ENCODE results near the gene ANXA8L1.
"Not testable (repeated sequence)": the region's sequence is repeated elsewhere in the genome, so short reads cannot be mapped to it uniquely, and the experiment has no call there.

ANXA8L1 gene, protein sequence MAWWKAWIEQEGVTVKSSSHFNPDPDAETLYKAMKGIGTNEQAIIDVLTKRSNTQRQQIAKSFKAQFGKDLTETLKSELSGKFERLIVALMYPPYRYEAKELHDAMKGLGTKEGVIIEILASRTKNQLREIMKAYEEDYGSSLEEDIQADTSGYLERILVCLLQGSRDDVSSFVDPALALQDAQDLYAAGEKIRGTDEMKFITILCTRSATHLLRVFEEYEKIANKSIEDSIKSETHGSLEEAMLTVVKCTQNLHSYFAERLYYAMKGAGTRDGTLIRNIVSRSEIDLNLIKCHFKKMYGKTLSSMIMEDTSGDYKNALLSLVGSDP

DNA sequence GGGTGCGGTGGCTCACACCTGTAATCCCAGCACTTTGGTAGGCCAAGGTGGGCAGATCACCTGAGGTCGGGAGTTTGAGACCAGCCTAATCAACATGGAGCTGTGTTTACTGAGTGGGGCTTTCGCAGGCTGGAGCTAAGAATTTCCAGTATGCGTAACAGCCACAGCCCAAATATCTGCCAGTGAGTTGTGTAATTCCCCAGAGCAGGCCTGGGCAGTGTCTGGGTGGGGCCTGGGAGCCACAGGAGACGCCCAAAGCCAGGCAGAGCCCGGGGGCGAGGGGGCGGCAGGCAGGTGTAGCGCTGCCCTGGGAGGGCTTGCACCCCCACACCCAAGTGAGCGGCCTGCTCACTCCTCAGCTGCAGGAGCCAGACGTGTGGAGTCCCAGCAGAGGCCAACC is at the start of gene ANXA8L1:
ANXA8L1 (plus strand) TSS at position 371 of the 400 bp plus-strand sequence. CDS start 76 bp downstream, outside the sequence.
- intact Hi-C loops (cut with DNase I): not testable (repeated sequence)
- peak in 1 of 10 donors; percentile 4 for DNase-seq

DNA sequence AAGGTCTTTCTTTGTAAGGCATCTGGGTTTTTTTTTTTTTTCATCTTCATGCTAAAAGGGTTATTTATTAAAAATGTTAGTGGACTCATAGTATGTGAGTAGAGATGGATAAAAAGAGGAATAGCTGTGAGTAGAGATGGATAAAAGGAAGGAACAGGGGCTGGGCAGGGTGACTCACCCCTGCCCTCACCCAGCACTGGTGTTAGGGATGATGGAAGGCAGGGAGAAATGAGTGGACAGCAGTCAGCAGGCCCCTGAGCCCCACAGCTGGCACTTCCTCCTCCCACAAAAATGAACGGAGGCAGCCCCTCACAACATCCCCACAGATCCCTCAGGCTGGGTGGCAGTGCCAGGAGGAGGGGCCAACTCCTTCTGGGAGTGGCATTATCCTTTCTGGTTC is 49.5 kb upstream of the ANXA8L1 start:
- intact Hi-C loops (cut with DNase I): loop anchor here (5.0 kb wide), 1 partner anchor 89 kb away; no protein-coding TSS in a partner anchor
- DNase-seq: peak in 1 of 10 donors; percentile 62

DNA sequence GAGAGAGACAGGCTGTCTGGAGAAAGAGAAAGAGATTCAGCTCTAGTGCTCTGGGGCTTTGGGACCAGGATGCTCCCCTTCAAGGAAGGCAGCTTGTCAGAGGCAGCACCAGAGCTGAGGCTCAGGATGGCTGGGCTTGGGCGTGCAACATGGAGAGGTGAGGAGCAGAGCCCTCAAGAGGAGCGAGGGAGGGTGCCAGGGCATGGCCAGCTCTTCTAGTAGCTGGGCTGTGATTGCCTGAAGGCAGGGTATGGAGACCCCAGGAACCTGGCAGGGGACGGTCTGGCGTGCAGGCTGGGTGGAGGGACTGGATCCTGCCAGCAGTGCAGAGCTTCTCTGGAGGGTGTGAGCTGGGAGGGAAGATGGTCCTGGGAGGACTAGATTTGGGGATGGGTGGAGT is 48.6 kb upstream of the ANXA8L1 start:
- intact Hi-C loops (cut with DNase I): loop anchor here (5.0 kb wide), 1 partner anchor 90 kb away; no protein-coding TSS in a partner anchor
- peak in 2 of 10 donors; percentile 77 to 79 for DNase-seq

DNA sequence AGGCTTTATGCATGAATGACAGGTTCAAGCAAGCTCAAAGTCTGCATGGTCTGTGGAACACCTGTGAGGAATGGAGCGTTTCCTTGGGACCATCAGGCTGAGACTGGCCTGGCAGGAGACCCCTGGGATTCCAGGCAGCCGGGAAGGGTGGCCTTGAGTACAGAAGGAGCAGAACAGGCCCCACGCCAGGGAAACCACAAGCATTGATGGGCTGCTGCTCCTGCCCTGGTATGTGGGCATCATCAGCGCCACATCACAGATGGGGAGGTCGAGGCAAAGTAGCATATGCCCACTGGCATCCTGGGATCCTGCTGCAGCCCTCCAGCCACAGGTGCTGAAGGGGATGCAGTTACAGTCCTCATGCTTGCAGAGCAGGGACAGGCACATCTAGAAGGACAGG is 47.9 kb upstream of the ANXA8L1 start:
- peak in 2 of 10 donors; percentile 64 to 78 for DNase-seq
- intact Hi-C loops (cut with DNase I): loop anchor here (5.0 kb wide), 1 partner anchor 90 kb away; no protein-coding TSS in a partner anchor

DNA sequence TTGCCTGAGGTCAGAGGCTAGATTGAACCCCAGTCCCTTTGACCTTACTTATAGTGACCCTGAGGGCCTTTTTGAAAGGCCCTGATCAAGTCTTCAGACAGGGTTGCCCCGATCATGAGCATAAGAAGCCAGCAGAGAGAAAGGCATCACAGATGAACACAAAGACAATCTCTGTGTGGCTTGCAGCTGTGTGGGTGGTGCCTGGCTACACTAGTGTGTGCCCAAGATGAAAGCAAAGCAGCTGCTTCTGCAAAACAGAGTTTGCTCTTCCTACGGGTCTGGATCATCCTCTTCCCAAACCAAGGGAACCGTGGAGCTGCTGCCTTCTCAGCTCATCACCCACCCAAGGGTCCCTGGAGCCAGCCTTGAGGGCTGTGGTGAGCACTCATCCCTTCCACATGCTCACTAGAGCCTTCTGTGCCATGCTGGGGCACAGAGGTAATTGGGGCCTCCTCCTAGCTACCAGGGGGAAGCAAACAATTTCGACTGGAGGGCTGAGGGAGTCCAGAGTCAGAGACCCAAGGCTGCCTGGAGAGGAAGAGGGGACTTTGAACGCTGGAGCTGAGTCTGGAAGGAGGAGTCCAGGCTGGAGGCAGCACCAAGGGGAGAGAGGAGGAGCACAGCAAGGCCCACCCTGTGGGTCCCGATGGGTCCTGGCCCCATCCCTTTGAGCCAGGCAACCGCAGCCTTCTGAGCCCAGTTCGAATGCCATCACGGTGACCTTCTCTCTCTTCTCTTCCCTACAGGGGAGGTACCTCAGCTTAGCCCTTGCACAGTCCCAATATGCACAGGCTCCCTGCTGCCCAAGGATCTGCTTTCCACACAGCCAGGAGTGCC is 46.5 kb upstream of the ANXA8L1 start:
- DNase-seq: peak; percentile 54 to 96 (median 72)
- intact Hi-C loops (cut with DNase I): loop anchor here (5.0 kb wide), 1 partner anchor 92 kb away; no protein-coding TSS in a partner anchor

DNA sequence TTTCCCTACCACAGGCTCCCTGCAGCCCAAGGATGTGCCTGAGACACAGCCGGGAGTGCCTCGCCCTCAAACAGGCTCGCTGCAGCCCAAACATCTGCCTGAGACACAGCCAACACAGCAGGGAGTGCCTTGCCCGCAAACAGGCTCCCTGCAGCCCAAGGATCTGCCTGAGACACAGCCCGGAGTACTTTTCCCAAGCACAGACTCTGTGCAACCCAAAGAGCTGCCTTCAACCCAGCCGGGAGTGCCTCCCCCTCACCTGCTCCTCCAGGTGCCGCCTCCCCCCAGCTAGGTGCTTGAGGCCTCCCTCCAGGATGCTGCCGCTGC is 45.9 kb upstream of the ANXA8L1 start:
- peak in 2 of 10 donors; percentile 74 to 81 for DNase-seq
- intact Hi-C loops (cut with DNase I): loop anchor here (5.0 kb wide), 1 partner anchor 92 kb away; no protein-coding TSS in a partner anchor

DNA sequence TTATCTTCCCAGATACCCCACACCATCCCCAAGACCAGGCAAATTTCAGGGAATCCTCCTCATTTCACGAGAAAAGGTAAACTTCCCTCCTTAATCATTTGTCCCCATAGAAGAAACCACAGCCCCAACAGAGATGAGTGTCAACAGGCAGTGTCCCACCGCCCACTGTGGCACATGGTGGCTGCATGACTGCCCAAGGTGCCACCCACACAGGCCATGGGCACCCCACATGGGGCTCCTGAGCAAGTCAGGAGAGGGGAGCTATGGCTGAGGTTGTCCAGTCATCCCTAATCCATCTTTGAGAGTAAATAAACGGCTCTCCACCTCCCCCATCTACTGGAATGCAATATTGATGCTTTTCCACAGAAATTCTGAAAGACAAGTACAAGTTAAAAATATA is 44.7 kb upstream of the ANXA8L1 start:
- peak in 1 of 10 donors; percentile 65 for DNase-seq
- intact Hi-C loops (cut with DNase I): no loop called here

DNA sequence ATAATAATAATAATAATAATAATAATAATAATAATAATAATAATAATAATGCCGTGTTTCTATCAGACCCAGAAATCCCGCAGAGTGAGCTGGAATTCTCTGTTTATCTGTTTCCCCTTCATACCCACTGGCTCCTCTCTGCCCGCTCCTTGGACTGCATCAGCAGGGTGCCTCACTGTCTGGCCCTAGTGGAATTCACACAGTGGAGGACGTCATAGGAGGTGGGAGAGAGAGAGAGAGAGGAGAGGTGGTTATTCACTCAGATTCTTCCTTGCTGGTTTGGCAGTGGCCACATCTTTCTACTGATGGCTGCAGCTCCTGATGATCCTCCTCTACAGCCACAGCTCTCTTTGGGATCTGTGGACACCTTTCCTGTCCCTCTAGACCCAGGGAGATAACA is 10.1 kb upstream of the ANXA8L1 start:
- intact Hi-C loops (cut with DNase I); DNase-seq: not testable (repeated sequence)

DNA sequence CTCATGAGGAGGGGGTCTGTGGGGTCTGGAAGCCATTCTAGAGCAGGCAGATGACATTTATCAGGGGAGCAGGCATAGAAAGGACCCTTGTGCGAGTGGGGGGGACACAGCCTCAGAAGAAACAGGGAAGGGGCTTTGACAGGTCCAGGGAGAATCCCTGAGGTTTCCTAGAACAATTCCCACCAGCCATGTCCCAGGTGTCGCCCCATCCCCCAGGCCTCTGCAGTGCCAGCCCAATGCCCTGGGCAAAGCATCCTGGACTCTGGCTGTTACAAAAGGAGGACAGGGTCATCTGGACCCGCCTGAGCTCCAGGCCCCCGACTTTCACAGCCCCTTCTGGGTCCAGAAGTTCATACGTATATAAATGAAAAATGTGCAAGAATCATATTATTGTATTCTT is 8.4 kb upstream of the ANXA8L1 start:
- intact Hi-C loops (cut with DNase I): not testable (repeated sequence)
- DNase-seq: peak in 1 of 10 donors; percentile 47

DNA sequence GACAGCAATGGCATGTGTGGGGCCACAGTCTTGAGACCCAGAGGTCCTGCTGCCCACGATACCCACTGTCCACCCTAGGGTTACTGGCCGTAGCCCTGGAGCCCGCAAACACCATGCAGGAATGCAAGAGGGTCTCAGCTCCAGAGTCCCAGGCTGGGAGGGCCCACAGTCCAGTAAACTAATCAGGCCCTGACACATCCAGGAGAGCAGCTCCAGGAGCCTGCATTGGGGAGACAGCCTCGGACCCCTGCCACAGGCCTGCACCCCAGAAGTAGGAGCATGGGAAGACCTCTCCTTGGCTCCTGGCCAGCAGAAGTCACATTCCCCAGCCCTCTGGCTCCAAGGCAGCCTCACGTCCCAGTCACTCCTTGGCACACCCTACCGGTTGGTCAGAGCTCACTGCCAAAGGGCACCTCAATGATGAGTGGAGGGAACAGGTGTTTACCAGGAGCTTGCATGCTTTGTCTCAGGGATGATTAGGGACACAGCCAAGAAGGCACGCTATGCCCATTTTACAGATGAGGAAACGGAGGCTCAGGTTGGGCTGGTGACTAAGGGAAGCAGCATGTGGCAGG is 7.8 kb upstream of the ANXA8L1 start:
- intact Hi-C loops (cut with DNase I): not testable (repeated sequence)
- peak in 2 of 10 donors; percentile 44 to 67 for DNase-seq

DNA sequence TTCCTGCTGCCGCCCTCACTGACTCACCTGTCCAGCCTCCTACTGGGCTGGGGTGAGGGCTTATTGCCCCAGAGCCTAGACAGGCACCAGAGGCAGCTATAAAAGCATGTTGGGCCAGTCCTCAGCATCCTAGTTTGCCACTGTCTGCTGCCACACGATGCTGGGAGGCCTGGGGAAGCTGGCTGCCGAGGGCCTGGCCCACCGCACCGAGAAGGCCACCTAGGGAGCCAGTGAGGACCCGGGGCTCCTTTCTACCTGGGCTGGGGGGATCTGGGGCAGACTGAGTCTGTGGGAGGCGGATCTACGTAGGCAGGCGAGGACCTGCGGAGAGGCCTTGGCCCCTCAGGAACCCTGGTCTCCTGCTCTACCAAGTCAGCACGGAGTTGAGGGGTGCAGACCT is 6.6 kb upstream of the ANXA8L1 start:
- DNase-seq: peak in 2 of 10 donors; percentile 42 to 43
- intact Hi-C loops (cut with DNase I): not testable (repeated sequence)

DNA sequence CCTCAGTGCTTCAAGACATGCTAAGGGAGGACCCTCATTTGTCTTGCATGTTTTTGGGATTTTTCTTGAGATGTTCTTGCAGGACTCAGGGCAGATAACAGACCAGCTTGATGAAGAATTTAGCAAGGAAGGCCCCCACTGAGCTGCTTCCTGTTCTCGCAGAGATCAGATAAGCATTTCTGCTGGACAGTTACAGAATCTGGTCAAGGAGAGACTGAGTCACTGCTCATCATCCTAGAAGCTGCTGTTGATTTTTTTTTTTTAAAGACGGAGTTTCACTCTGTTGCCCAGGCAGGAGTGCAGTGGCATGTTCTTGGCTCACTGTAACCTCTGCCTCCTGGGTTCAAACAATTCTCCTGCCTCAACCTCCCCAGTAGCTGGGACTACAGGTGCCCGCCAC is 1.2 kb upstream of the ANXA8L1 start:
- intact Hi-C loops (cut with DNase I); DNase-seq: not testable (repeated sequence)

DNA sequence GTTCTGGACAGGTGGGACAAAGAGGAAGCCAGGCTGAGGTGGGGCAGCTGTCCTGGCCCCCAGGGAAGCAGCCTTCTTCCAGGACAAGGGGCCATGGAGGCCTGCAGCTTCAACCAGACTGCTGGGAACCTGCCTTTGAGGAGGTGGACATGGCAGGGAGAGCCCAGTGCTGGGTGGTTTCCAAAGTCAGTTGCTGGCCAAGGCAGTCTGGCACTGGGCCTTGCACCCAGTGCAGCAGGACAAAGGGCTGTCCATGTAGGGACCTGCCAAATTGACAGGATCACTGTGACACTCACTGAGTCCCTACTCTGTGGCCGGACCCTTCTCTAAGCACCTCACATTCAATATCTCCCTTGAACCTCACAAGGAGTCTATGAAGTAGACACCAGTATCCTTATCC is 1.4 kb downstream of the ANXA8L1 start:
- intact Hi-C loops (cut with DNase I): not testable (repeated sequence)

DNA sequence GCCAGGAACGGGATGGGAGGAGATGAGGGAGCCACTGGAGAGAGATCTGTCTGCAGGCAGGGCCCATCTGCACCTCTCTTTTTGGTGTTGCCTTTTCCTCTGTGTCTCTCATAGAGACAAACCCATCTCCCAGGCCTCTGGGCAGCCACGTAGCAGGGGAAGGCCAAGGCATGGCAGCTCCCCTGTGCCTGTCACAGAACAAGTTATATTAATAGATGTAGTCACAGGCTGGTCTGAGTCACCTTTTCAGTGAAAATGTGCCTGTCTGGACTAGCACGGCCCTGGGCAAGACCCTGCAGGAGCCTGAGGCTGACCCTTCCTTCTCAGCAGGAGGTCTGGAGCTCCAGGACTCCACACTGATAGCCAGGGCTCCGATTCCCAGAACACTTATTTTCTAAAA is 2.1 kb downstream of the ANXA8L1 start:
- intact Hi-C loops (cut with DNase I): not testable (repeated sequence)
- peak in 1 of 10 donors; percentile 3 for DNase-seq

More for the DNA sequence above, 1.4 kb downstream of the ANXA8L1 start:
- not testable (repeated sequence) for DNase-seq

DNA sequence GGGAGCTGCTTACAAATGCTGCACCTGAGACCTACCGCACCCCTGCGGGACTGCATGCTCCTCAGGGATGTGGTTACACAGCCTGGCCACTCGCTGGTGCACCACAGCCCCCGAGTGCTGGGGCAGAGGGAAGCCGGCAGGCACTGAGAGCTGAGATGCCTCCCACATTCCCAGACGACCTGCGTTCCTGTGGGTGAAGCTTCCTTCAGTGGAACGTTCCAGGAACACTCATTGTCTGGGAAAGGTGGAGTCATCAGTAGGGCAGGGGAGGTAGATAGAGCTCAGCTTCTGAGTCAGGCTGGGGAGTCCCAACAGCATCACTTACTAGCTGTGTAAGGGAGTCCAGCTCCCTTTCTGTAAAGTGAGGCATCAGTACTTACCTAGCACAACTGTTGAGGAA is 2.5 kb downstream of the ANXA8L1 start:
- intact Hi-C loops (cut with DNase I): not testable (repeated sequence)
- peak in 1 of 10 donors; percentile 7 for DNase-seq

DNA sequence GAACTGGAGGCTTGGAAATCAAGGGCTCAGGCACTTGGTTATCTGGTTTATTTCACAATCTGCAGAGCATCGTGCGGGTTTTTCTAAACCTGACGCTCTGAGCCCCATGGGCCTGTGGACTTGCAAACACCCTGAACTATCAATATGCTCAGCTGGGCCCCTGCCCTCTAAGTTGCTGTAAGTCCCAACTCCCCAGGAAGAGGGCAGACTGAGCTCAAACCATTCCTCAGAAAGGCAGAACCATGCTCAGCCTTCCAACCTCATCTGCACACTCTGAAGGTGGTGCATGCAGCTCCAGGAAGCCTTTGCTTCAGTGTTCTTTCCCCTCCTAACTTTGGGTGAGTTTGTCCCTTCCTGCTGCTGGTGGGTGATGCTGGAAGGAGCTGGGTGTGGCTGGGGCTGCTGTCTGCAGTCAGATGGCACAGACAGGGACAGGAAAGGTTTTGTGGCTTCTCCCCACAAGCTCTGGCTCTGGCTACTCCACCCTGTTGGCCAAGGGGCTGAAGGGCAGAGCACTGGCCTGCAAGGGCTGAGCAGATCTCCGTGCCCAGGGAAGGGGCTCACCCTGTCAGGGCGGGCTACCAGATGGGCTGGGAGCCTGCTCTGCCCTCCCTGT is 3.8 kb downstream of the ANXA8L1 start:
- DNase-seq: peak in 1 of 10 donors; percentile 16
- intact Hi-C loops (cut with DNase I): not testable (repeated sequence)

DNA sequence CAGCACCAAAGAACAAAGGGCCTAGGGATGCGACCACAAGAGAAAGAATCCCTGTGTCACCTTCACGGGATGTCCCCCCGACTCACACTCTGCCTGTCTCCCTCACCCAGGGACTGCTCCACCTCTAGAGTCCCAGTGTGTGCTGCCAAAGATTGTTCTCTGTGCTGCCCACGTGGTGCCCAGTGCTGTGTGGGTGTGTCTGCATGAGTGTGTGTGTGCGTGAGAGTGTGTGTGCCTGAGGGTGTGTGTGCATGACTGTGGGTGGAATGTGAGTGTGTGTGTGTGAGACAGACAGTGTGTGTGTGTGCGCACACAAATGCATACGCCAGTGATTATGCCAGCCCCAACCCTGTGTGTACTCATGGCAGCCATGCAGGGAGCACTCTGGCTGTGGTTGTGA is 10.3 kb downstream of the ANXA8L1 start:
- intact Hi-C loops (cut with DNase I); DNase-seq: not testable (repeated sequence)

DNA sequence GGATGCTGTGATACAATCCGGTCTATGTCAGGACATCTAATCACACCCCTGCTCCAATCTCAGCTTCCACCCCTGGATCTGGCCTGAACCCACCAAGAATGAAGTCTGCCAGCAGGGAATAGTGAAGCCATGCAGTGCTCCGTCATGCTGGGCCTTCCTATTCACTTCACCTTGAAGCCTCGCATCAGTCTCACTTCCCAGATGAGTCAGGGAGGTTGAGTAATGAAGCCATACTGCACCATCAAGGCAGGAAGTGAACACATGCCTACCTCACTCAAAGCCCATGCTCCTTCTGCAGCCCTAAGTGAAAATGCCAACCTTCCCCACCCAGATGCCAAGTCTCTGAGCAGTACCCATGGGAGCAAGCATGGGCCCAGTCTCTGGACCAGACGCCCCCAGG is 11.1 kb downstream of the ANXA8L1 start:
- DNase-seq; intact Hi-C loops (cut with DNase I): not testable (repeated sequence)

DNA sequence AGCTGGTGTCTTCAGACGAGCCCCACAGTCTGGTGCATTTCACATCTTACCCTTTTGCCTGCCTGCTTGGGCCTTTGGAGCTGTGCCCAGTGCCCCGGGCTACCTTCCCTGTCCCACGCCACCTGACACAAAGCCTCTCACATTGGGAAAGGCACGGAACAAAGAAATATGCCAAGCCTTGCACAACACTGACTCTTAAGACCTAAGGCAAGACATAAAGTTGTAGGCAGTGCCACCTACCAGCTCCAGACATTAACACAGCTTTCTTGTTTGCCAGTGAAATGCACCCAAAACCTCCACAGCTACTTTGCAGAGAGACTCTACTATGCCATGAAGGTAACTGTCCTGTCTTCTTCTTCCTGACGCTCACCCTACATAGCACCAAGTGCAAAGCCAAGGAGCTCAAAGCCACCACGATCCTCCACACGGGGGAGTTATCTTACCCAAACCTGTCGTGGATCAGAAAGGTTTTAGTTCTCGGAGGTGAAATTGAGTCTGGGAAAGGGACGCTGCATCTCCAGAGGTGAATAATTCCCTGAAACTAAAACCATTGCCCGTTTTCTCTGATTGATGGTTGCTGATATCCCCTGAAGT is 11.8 kb downstream of the ANXA8L1 start:
- intact Hi-C loops (cut with DNase I); DNase-seq: not testable (repeated sequence)

DNA sequence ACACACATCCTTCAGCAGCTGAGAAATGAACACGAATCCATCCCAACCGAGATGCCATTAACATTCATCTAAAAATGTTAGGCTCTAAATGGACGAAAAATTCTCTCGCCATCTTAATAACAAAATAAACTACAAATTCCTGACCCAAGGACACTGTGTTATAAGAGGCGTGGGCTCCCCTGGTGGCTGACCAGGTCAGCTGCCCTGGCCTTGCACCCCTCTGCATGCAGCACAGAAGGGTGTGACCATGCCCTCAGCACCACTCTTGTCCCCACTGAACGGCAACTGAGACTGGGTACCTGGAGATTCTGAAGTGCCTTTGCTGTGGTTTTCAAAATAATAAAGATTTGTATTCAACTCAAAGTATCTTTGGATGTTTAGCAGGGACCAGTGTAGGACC is 15.8 kb downstream of the ANXA8L1 start:
- DNase-seq; intact Hi-C loops (cut with DNase I): not testable (repeated sequence)

Measured in posterior cingulate gyrus (tissue), 11 donors.